GM18505 (cell line): ENCODE data around the gene CCDC197.
A peak's percentile ranks its signal among the peaks of the same experiment; 100 is the strongest.

Source experiments
- ATAC-seq: cut with Tn5 transposase; IDR thresholded peaks from one replicate; pipeline ENCODE4 v1.9.1; 2021; ENCODE audit not compliant: unreplicated experiment
- POLR2A ChIP-seq: IDR thresholded peaks from 4 replicates; pipeline ENCODE4 v1.6.1; 2011; ENCODE audit warnings: borderline replicate concordance; ENCODE audit not compliant: insufficient read depth, insufficient read length; ENCODE audit errors: extremely low read depth

CCDC197 gene

GRCh38 chr14:94025720-94026119, 28.6 kb downstream of the CCDC197 start:
- no peak for ATAC-seq
- TF ChIP-seq POLR2A = no peak

GRCh38 chr14:94026173-94026888, 29.2 kb downstream of the CCDC197 start, which contains the start of gene OTUB2:
TSS of gene OTUB2 (plus strand) at chr14:94026340. CDS start at chr14:94026538, 198 bp downstream.
- ATAC-seq = peak; percentile 98
- TF ChIP-seq POLR2A = no peak

- no peak for ATAC-seq
- no peak for TF ChIP-seq POLR2A
These were observed 29.9 kb downstream of the CCDC197 start for GRCh38 chr14:94026889-94027469.

GRCh38 chr14:94027566-94028449, 30.7 kb downstream of the CCDC197 start:
- no peak for TF ChIP-seq POLR2A
- ATAC-seq = no peak

GRCh38 chr14:94028450-94028826, 31.3 kb downstream of the CCDC197 start:
- TF ChIP-seq POLR2A = no peak
- no peak for ATAC-seq

GRCh38 chr14:94029265-94029664, 32.2 kb downstream of the CCDC197 start:
- ATAC-seq = no peak
- TF ChIP-seq POLR2A = no peak

- ATAC-seq = no peak
- no peak for TF ChIP-seq POLR2A
These were observed 32.6 kb downstream of the CCDC197 start for GRCh38 chr14:94029671-94030203.

GRCh38 chr14:94030571-94030970, 33.5 kb downstream of the CCDC197 start:
- no peak for ATAC-seq
- TF ChIP-seq POLR2A = no peak

- no peak for ATAC-seq
- no peak for TF ChIP-seq POLR2A
These were observed 34.2 kb downstream of the CCDC197 start for GRCh38 chr14:94031161-94031882.

GRCh38 chr14:94031883-94032279, 34.8 kb downstream of the CCDC197 start:
- ATAC-seq = no peak
- no peak for TF ChIP-seq POLR2A

- ATAC-seq = no peak
- no peak for TF ChIP-seq POLR2A
These were observed 37.8 kb downstream of the CCDC197 start for GRCh38 chr14:94034886-94035285.

- TF ChIP-seq POLR2A = no peak
- peak; percentile 87 for ATAC-seq
These were observed 39.4 kb downstream of the CCDC197 start for GRCh38 chr14:94036313-94037167.
